ENCODE measurements around the gene TEX30. TPM values are rescaled to one million over a fixed set of nuclear protein-coding genes. Genes with fewer than 3 reads are reported as not detected.

Gene TEX30
- total RNA-seq, 1 donor from 2014 or later: 5.8 TPM

DNA sequence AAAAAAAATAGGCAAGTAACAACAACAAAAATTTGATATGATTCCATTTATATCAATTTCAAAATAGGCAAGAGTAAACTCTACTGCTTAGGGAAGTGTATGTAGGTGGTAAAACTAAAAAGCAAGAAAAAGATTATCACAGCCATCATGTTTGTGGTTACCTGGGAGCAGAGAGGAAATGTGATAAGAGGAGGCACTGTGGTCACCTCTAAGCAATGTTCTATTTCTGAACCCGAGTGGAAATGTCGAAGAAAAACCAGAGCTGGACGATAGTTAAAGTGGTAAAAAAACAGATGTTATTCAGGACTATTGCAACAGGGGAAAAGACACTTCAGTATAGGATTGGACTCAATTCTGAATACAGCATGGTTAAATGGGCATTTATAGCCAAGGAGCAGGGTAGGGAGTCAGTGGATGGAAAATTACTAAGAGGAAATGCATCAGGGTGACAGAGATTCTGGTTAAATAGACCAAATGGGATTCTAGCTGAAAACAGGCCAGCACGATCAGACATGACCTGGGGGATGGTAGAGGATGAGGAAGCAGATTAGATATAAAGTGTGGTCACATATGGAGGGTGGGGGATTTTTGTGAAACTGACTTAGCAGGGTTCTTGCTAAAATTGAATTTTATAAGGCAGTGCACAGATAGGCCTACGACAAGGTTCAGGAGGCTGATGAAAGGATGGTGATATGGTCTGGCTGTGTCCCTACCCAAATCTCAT, 6.0 kb upstream of the TEX30 start:
- no peak for FAIRE-seq
- Mint-ChIP-seq H3K4me3 (ENCODE audit: unreplicated experiment) (no peak overlapping the region), H3K4me1 (ENCODE audit: low read depth, unreplicated experiment) (peaks cover 5% of the 10 kb centered on the region)

DNA sequence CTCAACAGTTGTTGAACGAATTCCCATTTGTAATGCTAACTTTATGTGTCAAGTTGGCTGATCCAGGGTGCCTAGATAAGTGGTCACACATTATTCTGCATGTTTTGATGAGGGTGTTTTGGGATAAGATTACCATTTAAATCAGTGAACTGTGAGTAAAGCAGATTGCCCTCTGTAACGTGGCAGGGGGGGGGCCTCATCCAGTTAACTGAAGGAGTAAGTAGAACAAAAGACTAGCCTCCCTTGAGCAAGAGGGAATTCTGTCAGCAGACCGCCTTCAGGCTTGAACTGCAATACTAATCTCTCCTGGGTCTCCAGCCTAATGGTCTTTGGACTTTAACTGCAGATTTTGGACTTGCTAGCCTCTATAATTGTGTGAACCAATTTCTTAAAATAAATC, 4.2 kb upstream of the TEX30 start:
- no peak overlapping the region for H3K4me3 Mint-ChIP-seq (ENCODE audit: unreplicated experiment)
- DNase-seq (ENCODE audit: low read depth) (no peak), FAIRE-seq (no peak)
- Histone ChIP-seq H2AFZ (ENCODE audit: low read depth, low read length) (no peak overlapping the region), H3K4me1 (ENCODE audit: insufficient read depth, low read length) (peaks cover 5% of the 10 kb centered on the region), H3K36me3 (ENCODE audit: insufficient read depth, low read length) (no peaks in the 10 kb centered on the region), H4K20me1 (ENCODE audit: insufficient read depth, low read length) (no peaks in the 10 kb centered on the region), H3K9me3 (ENCODE audit: insufficient read depth, low read depth, low read length) (no peaks in the 10 kb centered on the region), H3K27ac (ENCODE audit: low read depth, low read length) (no peak overlapping the region), H3K9ac (ENCODE audit: low read length) (no peak overlapping the region), H3K4me2 (ENCODE audit: low read length) (no peak overlapping the region), H3K27me3 (ENCODE audit: insufficient read depth, low read length) (no peaks in the 10 kb centered on the region), H3K79me2 (ENCODE audit: insufficient read depth, low read length) (peaks cover 5% of the 10 kb centered on the region), H3K4me3 (ENCODE audit: insufficient read depth, low read depth, low read length) (no peak overlapping the region)
- H3K27me3 Mint-ChIP-seq (ENCODE audit: low read depth, unreplicated experiment): peaks cover 1% of the 10 kb centered on the region
- TF ChIP-seq EZH2 (IDR thresholded peaks at IDR 0.05; ENCODE audit: insufficient read depth, low read length) (no peak), CTCF (IDR thresholded peaks at IDR 0.05; ENCODE audit: insufficient read depth, low read depth, low read length) (no peak)
- peaks cover 10% of the 10 kb centered on the region for H3K9me3 Mint-ChIP-seq (ENCODE audit: unreplicated experiment)
- H3K27ac Mint-ChIP-seq (ENCODE audit: unreplicated experiment): no peak overlapping the region
- H3K36me3 Mint-ChIP-seq (ENCODE audit: low read depth, unreplicated experiment): peaks cover 9% of the 10 kb centered on the region
- H3K4me1 Mint-ChIP-seq (ENCODE audit: low read depth, unreplicated experiment): peaks cover 5% of the 10 kb centered on the region

More for the DNA sequence above, 6.0 kb upstream of the TEX30 start:
- no peak for DNase-seq (ENCODE audit: low read depth)
- H3K79me2 ChIP-seq (ENCODE audit: insufficient read depth, low read length): no peaks in the 10 kb centered on the region
- H3K36me3 Mint-ChIP-seq (ENCODE audit: low read depth, unreplicated experiment): peaks cover 10% of the 10 kb centered on the region
- TF ChIP-seq CTCF (IDR thresholded peaks at IDR 0.05; ENCODE audit: insufficient read depth, low read depth, low read length): no peak
- no peak for TF ChIP-seq EZH2 (IDR thresholded peaks at IDR 0.05; ENCODE audit: insufficient read depth, low read length)
- peaks cover 3% of the 10 kb centered on the region for H3K36me3 ChIP-seq (ENCODE audit: insufficient read depth, low read length)
- H3K9ac ChIP-seq (ENCODE audit: low read length): no peak overlapping the region
- H3K9me3 ChIP-seq (ENCODE audit: insufficient read depth, low read depth, low read length): no peaks in the 10 kb centered on the region
- H3K4me2 ChIP-seq (ENCODE audit: low read length): no peak overlapping the region
- H2AFZ ChIP-seq (ENCODE audit: low read depth, low read length): no peak overlapping the region
- H3K27ac Mint-ChIP-seq (ENCODE audit: unreplicated experiment): no peak overlapping the region
- H4K20me1 ChIP-seq (ENCODE audit: insufficient read depth, low read length): no peaks in the 10 kb centered on the region
- no peak overlapping the region for H3K4me3 ChIP-seq (ENCODE audit: insufficient read depth, low read depth, low read length)
- peaks cover 10% of the 10 kb centered on the region for H3K9me3 Mint-ChIP-seq (ENCODE audit: unreplicated experiment)
- no peaks in the 10 kb centered on the region for H3K4me1 ChIP-seq (ENCODE audit: insufficient read depth, low read length)
- no peak overlapping the region for H3K27ac ChIP-seq (ENCODE audit: low read depth, low read length)
- no peaks in the 10 kb centered on the region for H3K27me3 Mint-ChIP-seq (ENCODE audit: low read depth, unreplicated experiment)
- H3K27me3 ChIP-seq (ENCODE audit: insufficient read depth, low read length): no peaks in the 10 kb centered on the region

- peaks cover 2% of the 10 kb centered on the region for H3K27me3 Mint-ChIP-seq (ENCODE audit: low read depth, unreplicated experiment)
- Histone ChIP-seq H3K36me3 (ENCODE audit: insufficient read depth, low read length) (no peaks in the 10 kb centered on the region), H3K9ac (ENCODE audit: low read length) (no peak overlapping the region), H2AFZ (ENCODE audit: low read depth, low read length) (no peak overlapping the region), H3K4me2 (ENCODE audit: low read length) (no peak overlapping the region), H3K27ac (ENCODE audit: low read depth, low read length) (no peak overlapping the region), H3K9me3 (ENCODE audit: insufficient read depth, low read depth, low read length) (no peaks in the 10 kb centered on the region), H4K20me1 (ENCODE audit: insufficient read depth, low read length) (no peaks in the 10 kb centered on the region), H3K79me2 (ENCODE audit: insufficient read depth, low read length) (peaks cover 17% of the 10 kb centered on the region), H3K4me1 (ENCODE audit: insufficient read depth, low read length) (peaks cover 5% of the 10 kb centered on the region), H3K27me3 (ENCODE audit: insufficient read depth, low read length) (no peaks in the 10 kb centered on the region), H3K4me3 (ENCODE audit: insufficient read depth, low read depth, low read length) (no peak overlapping the region)
- peaks cover 2% of the 10 kb centered on the region for H3K36me3 Mint-ChIP-seq (ENCODE audit: low read depth, unreplicated experiment)
- H3K4me1 Mint-ChIP-seq (ENCODE audit: low read depth, unreplicated experiment): peaks cover 5% of the 10 kb centered on the region
- TF ChIP-seq CTCF (IDR thresholded peaks at IDR 0.05; ENCODE audit: insufficient read depth, low read depth, low read length): no peak
- no peak for TF ChIP-seq EZH2 (IDR thresholded peaks at IDR 0.05; ENCODE audit: insufficient read depth, low read length)
- H3K9me3 Mint-ChIP-seq (ENCODE audit: unreplicated experiment): peaks cover 3% of the 10 kb centered on the region
- FAIRE-seq (no peak), DNase-seq (ENCODE audit: low read depth) (no peak)
- no peak overlapping the region for H3K4me3 Mint-ChIP-seq (ENCODE audit: unreplicated experiment)
- H3K27ac Mint-ChIP-seq (ENCODE audit: unreplicated experiment): no peak overlapping the region
Observed at GRCh38 chr13:102776271-102776670, 2.7 kb upstream of the TEX30 start.

All from astrocyte (in vitro differentiated cells and primary cell).